ENCODE data around the gene SPIN1.
A peak's percentile ranks its signal among the peaks of the same experiment; 100 is the strongest.

The SPIN1 gene

GRCh38 chr9:88388886-88389605 is 802 bp downstream of the SPIN1 start:
- DNase-seq (ENCODE audit: low spot score) = peak; percentile 58

GRCh38 chr9:88390371-88390990 is 2.2 kb downstream of the SPIN1 start:
- DNase-seq (ENCODE audit: low spot score) = no peak

DNA sequence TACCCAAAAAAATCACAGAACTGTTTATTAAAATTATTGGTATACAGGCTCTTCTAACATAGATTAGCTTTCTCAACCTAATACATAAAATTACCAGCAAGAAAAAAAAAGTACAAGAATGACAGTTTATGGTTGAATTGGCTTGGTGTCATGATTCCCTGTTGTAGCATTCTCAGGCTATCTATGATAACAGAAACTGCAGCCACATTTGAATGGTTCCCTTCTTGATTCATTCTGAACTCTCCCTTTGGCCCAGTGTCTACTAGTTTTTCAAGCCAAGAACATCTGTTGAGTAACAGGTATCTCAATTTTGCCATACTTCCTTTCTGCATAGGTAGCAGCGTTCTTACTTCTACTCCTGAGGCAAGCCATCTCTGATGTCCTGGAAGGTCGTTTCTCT is 3.0 kb downstream of the SPIN1 start:
- no peak for DNase-seq (ENCODE audit: low spot score)

DNA sequence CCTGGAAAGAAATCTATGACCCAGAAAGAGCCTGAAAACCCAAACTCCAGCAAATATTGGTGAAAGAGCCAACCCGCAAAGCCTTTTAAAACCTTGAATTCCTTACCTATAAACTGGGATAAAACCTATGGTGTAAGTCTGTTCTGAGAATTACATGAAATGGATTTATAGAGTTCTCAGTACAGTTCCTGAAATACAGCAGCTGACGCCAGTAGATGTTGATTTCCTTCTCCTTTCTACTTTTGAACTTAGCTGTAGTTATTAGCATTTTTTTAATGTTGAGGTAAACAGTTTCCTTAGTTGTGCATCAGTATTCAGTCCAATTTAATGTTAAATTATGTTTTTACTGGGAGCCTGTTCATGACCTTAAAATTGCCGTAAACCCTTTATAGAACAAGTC is 3.7 kb downstream of the SPIN1 start:
- no peak for DNase-seq (ENCODE audit: low spot score)

DNA sequence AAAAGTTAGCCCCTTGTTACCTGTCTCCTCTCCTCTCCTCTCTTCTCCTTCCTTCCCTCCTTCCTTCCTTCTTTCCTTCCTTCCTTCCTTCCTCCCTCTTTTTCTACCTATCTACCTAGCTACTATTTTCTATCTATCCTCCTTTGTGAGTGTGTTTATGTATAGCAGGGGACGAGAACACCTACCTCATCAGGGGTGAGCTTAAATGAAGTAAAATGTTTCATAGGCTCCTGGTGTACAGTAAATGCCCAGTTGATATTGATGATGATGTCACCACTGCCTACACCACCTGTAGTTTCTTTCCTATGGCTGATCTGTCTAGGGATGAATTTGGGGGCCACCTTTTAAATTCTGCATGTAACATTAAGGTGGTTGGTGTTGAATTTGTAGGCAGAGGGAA is 4.3 kb downstream of the SPIN1 start:
- no peak for DNase-seq (ENCODE audit: low spot score)

GRCh38 chr9:88396836-88397577 is 8.8 kb downstream of the SPIN1 start:
- no peak for DNase-seq (ENCODE audit: low spot score)

DNA sequence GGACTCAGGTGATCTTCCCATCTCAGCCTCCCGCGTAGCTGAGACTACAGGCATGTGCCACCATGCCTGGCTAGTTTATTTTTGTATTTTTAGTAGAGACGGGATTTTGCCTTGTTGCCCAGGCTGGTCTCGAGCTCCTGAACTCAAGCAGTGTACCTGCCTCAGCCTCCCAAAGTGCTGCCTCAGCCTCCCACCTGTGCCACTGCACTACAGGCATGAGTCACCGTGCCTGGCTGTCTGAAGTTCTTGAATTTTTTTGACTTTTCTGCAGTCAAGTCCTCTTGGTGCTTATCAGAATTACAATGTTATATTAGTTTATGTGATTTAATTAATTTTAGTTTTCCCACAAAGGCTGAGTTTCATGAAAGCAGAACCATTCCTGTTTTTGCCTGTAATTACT is 9.8 kb downstream of the SPIN1 start:
- DNase-seq (ENCODE audit: low spot score) = no peak

- DNase-seq (ENCODE audit: low spot score) = no peak
These were observed 11.7 kb downstream of the SPIN1 start for GRCh38 chr9:88399966-88400365.

- no peak for DNase-seq (ENCODE audit: low spot score)
These were observed 15.1 kb downstream of the SPIN1 start for GRCh38 chr9:88403340-88403739.

GRCh38 chr9:88406051-88406450 is 17.8 kb downstream of the SPIN1 start:
- no peak for DNase-seq (ENCODE audit: low spot score)

DNA sequence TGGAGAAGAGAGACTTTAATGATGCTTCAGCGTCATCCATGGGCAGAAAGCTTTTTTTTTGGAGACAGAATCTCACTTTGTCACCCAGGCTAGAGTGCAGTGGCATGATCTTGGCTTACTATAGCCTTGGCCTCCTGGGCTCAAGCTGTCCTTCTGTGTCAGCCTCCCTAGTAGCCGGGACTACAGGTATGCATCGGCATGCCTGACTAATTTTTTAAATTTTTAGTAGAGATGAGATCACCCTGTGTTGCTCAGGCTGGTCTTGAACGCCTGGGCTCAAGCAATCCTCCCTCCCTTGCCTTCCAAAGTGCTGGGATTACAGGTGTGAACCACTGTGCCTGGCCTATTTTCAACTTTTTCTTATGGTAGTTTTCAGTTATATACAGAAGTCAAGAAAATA is 23.2 kb downstream of the SPIN1 start:
- DNase-seq (ENCODE audit: low spot score) = no peak

GRCh38 chr9:88414298-88414697 is 26.1 kb downstream of the SPIN1 start:
- no peak for DNase-seq (ENCODE audit: low spot score)

DNA sequence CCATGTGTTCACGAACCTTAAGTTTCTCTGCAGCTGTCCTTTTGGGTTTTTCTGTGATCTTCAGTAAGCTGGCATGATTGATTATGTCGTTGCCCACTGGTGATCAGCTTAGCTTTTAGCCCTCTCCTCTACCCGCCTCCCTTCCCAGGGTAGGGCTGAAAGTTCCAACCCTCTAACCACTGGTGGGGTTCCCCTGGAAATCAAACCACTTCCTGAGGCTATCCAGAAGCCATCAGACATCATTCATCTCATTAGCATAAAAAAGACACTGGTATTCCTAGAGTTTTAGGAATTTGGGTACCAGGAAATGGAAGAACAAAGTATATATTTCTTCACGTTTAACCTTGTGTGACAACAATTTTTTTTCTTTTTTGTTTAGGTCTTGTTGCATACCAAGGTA is 29.8 kb downstream of the SPIN1 start:
- DNase-seq (ENCODE audit: low spot score) = no peak

- DNase-seq (ENCODE audit: low spot score) = no peak
These were observed 30.7 kb downstream of the SPIN1 start for GRCh38 chr9:88418715-88419540.

DNA sequence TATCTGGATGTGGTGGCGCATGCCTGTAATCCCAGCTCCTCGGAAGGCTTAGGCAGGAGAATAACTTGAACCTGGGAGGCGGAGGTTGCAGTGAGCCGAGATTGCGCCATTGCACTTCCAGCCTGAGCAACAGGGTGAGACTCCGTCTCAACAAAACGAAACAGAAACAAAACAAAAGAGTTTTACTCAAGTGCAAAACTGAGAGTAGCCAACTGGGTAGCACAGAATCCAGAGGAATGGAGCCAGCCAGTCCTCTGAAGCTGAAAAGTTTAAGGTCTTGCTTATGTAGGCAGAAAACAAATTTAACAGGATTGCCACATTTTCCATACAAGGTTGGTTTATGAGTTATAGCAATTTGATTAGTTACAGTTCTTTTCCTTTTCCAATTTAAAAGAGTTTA is 32.0 kb downstream of the SPIN1 start:
- no peak for DNase-seq (ENCODE audit: low spot score)

DNA sequence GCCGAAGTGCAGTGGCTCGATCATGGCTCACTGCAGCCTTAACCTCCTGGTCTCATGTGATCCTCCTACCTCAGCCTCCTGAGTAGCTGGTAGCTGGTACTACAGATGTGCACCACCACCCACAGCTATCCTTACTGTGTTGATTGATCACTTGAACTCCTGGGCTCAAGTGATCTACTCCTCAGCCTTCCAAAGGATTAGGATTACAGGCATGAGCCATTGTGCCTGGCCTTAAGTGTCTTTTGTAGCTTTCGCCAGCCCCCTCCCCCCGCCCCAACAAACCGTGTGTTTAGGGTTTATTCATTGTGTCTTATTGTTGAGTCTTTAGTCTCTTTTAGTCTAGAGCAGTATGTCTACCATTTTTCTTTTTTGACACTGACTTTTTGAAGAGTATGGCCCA is 33.1 kb downstream of the SPIN1 start:
- DNase-seq (ENCODE audit: low spot score) = no peak

GRCh38 chr9:88425538-88425950 is 37.3 kb downstream of the SPIN1 start:
- no peak for DNase-seq (ENCODE audit: low spot score)

GRCh38 chr9:88426651-88427050 is 38.4 kb downstream of the SPIN1 start:
- DNase-seq (ENCODE audit: low spot score) = no peak

GRCh38 chr9:88429595-88430430 is 41.6 kb downstream of the SPIN1 start:
- no peak for DNase-seq (ENCODE audit: low spot score)

GRCh38 chr9:88433583-88434255 is 45.5 kb downstream of the SPIN1 start:
- DNase-seq (ENCODE audit: low spot score) = no peak

DNA sequence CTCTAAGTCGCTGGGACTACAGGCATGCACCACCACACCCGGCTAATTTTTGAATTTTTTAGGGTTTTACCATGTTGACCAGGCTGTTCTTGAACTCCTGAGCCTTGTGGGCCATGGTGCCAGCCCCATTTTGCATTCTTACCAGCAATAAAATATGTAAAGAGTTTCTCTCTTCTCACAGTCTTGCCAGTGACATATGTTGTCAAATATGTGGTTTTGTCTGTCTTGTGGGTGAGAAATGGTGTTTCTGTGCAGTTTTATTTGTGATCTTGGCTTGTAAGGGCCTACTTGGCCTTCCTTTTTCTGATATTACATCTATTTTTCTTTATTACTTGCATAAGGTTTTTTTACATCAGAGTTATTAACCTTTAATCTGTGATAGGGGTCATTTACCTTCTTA is 47.1 kb downstream of the SPIN1 start:
- no peak for DNase-seq (ENCODE audit: low spot score)
